ENCODE results near the gene SSRP1.
A peak's percentile ranks its signal among the peaks of the same experiment; 100 is the strongest.
"Not testable (repeated sequence)": the region's sequence is repeated elsewhere in the genome, so short reads cannot be mapped to it uniquely, and the experiment has no call there.

The SSRP1 gene

GRCh38 chr11:57341250-57341808 lies 5.6 kb upstream of the SSRP1 start:
- H3K36me3 ChIP-seq, result no peaks in the 10 kb centered on the region
- no peak for DNase-seq
- no peaks in the 10 kb centered on the region for H3K9me3 ChIP-seq (ENCODE audit: severe bottlenecking)
- TF ChIP-seq, protein P1, sequence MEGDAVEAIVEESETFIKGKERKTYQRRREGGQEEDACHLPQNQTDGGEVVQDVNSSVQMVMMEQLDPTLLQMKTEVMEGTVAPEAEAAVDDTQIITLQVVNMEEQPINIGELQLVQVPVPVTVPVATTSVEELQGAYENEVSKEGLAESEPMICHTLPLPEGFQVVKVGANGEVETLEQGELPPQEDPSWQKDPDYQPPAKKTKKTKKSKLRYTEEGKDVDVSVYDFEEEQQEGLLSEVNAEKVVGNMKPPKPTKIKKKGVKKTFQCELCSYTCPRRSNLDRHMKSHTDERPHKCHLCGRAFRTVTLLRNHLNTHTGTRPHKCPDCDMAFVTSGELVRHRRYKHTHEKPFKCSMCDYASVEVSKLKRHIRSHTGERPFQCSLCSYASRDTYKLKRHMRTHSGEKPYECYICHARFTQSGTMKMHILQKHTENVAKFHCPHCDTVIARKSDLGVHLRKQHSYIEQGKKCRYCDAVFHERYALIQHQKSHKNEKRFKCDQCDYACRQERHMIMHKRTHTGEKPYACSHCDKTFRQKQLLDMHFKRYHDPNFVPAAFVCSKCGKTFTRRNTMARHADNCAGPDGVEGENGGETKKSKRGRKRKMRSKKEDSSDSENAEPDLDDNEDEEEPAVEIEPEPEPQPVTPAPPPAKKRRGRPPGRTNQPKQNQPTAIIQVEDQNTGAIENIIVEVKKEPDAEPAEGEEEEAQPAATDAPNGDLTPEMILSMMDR (IDR thresholded peaks at IDR 0.05; ENCODE audit: low read depth, low read length), result no peak
- no peak overlapping the region for H3K4me3 ChIP-seq (ENCODE audit: low read depth, low read length)
- no peak overlapping the region for H3K27ac ChIP-seq
- H3K27me3 ChIP-seq (ENCODE audit: insufficient read depth, low read depth, severe bottlenecking), result no peaks in the 10 kb centered on the region

DNA sequence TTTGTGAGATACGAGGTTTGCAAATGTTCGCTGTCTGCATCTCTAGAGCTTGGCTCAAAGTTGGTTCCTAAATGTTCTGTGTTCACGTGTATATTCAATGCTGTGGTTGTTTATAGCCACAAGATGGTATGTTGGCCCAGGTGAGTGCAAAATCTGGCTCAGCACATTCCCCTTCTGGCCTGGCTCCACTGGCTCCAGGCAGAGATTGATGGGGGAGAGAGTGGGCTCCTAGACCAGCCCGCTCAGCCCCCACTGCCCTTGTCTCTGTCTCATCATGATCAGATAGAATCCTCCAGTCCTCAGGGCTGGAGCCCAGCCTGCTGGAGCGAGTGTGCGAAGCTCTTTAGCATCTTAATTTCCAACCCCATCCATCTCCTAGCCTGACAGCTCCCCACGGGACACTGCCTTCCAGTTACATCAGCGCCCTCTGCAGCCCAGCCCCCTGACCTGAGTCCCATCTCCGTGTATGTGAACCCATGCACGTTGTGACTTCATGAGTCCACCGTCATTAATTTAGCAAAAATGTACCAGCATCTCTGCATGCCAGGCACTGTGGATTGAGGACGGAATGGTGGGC lies 4.4 kb upstream of the SSRP1 start:
- H3K4me3 ChIP-seq (ENCODE audit: low read depth, low read length), result no peak overlapping the region
- TF ChIP-seq, protein P1 (IDR thresholded peaks at IDR 0.05; ENCODE audit: low read depth, low read length), result peak; percentile 78
- H3K27ac ChIP-seq, result no peak overlapping the region
- peaks cover 4% of the 10 kb centered on the region for H3K36me3 ChIP-seq
- no peaks in the 10 kb centered on the region for H3K9me3 ChIP-seq (ENCODE audit: severe bottlenecking)
- H3K27me3 ChIP-seq (ENCODE audit: insufficient read depth, low read depth, severe bottlenecking), result no peaks in the 10 kb centered on the region
- DNase-seq, result peak; percentile 92

DNA sequence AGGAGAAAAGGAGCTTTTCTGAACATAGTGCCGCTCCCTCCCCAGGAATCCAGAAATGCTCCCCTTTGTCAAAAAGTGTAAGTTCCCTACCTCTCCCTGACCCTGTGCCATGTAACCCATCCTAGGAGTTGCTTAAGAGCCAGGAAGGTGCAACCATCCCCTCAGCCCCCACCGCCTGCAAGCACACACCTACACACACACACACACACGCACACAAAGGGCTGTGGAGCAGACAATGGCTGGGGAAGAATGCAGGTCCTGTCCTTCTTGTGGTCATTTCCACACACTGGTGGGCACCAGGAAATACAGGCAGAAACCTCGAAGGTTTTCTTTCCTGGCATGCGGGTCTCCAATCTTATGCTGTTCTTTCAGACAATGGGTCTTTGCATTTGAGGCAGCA lies 3.6 kb upstream of the SSRP1 start:
- TF ChIP-seq, protein P1 (IDR thresholded peaks at IDR 0.05; ENCODE audit: low read depth, low read length), result no peak
- no peaks in the 10 kb centered on the region for H3K27me3 ChIP-seq (ENCODE audit: insufficient read depth, low read depth, severe bottlenecking)
- H3K9me3 ChIP-seq (ENCODE audit: severe bottlenecking), result no peaks in the 10 kb centered on the region
- DNase-seq, result no peak
- H3K36me3 ChIP-seq, result peaks cover 11% of the 10 kb centered on the region
- no peak overlapping the region for H3K27ac ChIP-seq
- H3K4me3 ChIP-seq (ENCODE audit: low read depth, low read length), result no peak overlapping the region

DNA sequence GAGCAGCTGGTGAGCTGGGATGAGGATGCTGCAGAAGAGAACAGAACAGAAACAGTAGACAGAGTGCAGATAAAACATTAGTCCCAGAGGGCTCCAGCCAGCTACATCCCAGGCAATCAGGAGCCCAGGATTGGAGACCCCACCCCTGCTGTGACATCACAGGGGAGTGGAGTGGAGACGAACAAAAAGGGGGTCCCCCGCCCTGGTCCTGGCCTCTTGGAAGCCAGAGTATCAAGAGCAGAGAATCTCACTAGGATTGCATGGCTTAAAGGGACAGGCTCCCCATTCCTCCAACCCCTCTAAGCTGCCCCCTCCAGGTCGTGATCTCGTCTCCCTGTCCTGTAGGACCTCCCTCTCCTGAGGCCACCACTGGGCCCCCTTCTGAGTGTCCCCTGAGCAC lies 2.5 kb upstream of the SSRP1 start, which contains the start of gene P2RX3:
P2RX3 (plus strand) TSS at position 211 of the 400 bp plus-strand sequence. CDS start 199 bp downstream, outside the sequence.
- TF ChIP-seq, protein P1 (IDR thresholded peaks at IDR 0.05; ENCODE audit: low read depth, low read length), result no peak

GRCh38 chr11:57336856-57337255 lies 1.2 kb upstream of the SSRP1 start:
- H3K9me3 ChIP-seq (ENCODE audit: severe bottlenecking); H3K4me3 ChIP-seq (ENCODE audit: low read depth, low read length); DNase-seq; H3K27me3 ChIP-seq (ENCODE audit: insufficient read depth, low read depth, severe bottlenecking); H3K27ac ChIP-seq: not testable (repeated sequence)
- peaks cover 35% of the 10 kb centered on the region for H3K36me3 ChIP-seq

More for the DNA sequence above, 2.5 kb upstream of the SSRP1 start, which contains the start of gene P2RX3:
- Histone ChIP-seq H3K9me3 (ENCODE audit: severe bottlenecking) (no peaks in the 10 kb centered on the region), H3K27me3 (ENCODE audit: insufficient read depth, low read depth, severe bottlenecking) (no peaks in the 10 kb centered on the region), H3K36me3 (peaks cover 22% of the 10 kb centered on the region), H3K4me3 (ENCODE audit: low read depth, low read length) (no peak within 1 kb of the TSS), H3K27ac (no peak within 1 kb of the TSS)
- DNase-seq, result no peak

GRCh38 chr11:57336111-57336666 lies 497 bp upstream of the SSRP1 start:
- no peaks in the 10 kb centered on the region for H3K9me3 ChIP-seq (ENCODE audit: severe bottlenecking)
- peaks cover 42% of the 10 kb centered on the region for H3K36me3 ChIP-seq
- peak overlapping the region; percentile 92 for H3K4me3 ChIP-seq (ENCODE audit: low read depth, low read length)
- DNase-seq, result no peak
- no peaks in the 10 kb centered on the region for H3K27me3 ChIP-seq (ENCODE audit: insufficient read depth, low read depth, severe bottlenecking)
- H3K27ac ChIP-seq, result peak overlapping the region; percentile 94
- TF ChIP-seq, protein P1 (IDR thresholded peaks at IDR 0.05; ENCODE audit: low read depth, low read length), result no peak

Measured in WERI-Rb-1 (cell line).